NCI-H1092 treated with DMSO at 0.1 percent for 48 hours (cell line): ENCODE data around the gene RPS6KA5.
"Not testable (repeated sequence)": the region's sequence is repeated elsewhere in the genome, so short reads cannot be mapped to it uniquely, and the experiment has no call there.

Source experiments
- DNase-seq: peaks from one replicate; lab custom pipeline; 2025; lab: John Stamatoyannopoulos, UW

Gene RPS6KA5

DNA sequence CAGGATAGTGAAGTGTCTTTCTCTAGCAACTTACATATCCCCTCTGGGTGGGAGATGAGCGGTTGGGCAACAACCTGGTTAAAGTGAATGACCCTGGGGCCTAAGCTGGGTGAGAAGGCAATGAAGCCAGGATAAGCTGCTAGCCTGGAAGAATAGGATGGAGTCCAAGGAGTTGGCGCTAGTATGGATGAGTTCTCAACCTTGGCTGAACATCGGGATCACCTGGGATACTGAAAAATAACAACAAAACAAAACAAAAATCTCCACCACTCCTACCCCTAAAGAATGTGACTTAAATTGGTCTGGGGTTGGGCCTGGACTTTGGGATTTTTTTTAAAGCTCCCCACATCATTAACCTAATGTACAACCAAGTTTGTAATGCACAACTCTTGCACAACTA is 4.8 kb upstream of the RPS6KA5 start:
- DNase-seq, result no peak

- no peak for DNase-seq
Observed at GRCh38 chr14:91063119-91063518, 2.7 kb upstream of the RPS6KA5 start.

DNA sequence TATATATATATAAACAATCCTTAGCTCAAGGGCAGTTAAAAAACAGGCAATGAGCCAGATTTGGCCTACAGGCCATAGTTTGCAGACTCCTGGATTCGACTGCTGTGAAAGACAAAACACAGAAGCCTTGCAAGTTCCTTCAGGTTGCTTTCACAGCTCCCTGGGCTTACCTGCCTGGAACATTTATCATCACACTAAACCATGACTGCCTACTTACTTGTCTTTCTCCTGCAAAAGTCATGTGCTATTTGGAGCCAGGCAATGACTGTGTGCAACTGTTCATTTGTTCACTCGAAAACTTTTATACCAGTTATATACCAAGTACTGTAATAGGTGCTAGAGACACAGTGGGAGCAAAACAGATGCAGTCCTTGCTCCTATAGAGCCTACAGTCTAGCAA is 2.2 kb upstream of the RPS6KA5 start:
- DNase-seq, result no peak

DNA sequence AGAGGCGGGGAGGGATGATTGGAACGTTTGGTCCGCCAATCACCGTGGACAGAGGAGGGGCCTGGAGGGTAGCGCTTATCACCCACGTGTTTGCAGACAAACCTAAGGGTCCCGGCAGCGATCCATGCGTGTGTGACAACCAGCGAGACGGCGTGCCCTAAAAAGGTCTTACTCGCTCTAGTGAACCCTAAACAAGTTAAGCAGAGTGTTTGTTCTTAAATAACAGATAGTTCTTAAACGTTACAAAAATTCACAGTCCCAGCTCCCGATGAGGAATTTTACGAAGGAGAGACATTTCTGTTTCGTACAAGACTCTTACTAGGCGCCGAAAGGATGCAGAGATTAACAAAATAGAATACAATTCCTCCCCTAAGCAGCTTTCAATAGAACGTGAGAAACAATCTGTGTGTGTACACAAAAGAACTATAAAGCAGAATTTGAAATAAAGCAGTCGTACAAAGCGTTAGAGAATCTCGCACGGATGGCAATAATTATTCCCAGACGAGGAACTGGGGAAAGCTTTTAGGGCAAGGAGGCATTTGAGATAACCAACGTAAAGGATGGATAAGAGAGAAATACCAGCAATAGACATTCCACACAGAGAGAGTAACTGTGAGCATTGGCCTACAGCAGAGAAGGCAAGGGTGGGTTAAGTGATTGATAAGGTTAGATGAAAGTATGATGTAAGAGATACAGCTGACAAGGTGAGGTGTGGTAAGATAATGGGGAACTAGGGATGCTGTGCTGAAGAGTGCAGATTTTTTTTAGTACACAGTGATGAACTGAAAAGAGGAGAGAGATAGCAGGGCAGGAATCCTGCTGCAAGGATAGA is 831 bp upstream of the RPS6KA5 start:
- peak; percentile 28 for DNase-seq

DNA sequence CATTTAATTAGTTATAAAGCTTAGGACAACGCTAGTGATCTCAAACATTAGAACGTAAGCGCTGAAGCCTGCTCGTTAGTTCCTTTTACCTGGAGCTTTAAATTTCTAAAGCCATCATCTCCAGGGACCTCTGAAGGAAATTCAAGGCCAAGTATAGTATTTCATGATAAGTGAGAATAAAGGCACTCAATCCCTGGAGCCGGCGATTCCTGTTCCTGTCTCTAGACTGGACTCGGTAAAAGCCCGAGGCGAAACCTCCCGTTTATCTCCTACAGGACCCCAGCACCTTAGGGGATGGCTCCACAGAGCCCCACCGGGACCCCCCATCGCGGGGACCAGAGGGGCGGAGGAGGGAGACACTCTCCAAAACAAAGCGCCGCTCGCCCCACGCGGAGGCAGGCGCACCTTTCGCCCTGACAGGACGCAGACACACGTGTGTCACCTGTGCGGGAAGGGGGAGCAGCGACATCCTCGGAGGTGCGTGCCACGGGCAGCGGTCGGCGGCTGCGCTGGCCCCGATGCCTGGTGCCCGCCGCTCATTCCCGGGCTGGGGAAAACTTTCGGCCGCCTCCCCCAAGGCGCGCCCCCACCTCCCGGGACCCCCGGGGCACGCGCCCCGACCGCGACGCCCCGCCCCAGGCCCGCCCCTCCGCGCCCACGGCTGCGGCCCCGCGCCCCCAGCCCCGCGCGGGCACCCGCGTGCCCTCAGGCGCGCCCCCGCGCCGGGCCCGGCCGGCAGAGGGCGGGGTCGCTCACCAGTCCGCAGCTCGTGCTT is 678 bp downstream of the RPS6KA5 start:
- peak; percentile 37 for DNase-seq

DNA sequence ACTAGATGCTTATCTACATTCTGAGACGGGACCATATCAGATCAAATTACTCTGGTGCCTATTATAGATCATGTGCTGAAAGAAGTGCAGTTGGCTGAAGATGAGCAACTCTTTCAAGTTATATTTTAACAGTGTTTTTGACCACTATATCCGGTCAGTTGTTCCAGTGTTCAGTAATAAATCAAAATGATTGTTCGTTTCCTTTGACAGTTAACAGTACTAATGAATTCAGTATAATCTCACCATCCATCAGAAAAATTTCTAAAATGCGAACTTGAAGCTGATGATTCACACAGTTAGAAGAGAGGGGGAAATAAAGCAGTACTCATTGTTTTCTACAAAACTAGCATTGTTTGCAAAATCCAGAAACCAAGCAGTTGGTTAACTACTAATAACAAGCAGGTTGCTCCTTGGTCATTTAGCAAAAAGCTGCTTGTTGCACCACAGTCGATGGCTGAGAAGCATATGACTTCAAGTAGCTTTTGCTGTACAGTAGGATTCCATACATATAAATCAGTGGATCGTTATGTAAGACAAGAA is 2.3 kb downstream of the RPS6KA5 start:
- no peak for DNase-seq

- DNase-seq, result no peak
Observed at GRCh38 chr14:91056361-91056760, 4.1 kb downstream of the RPS6KA5 start.

GRCh38 chr14:91055016-91055415 is 5.4 kb downstream of the RPS6KA5 start:
- DNase-seq, result no peak

DNA sequence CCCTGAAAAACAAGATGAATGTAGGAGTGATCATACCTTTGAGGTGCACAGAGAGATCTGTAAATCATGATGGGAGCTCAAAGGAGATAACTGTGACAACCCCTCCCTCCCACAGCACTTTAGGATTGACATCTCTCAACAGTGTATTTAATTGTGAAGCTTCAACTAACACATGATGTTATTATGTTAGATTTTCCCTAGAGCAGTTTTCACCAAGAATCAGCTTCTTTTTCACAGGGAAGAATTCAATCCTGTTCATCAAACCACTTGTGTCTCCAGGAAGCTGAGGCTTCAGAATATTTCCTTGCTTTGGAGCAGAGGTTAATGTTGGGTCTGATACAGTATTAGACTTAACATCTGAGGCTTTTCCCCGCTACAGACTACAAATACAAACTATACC is 11.8 kb downstream of the RPS6KA5 start:
- no peak for DNase-seq

GRCh38 chr14:91048265-91048664 is 12.2 kb downstream of the RPS6KA5 start:
- DNase-seq, result no peak

DNA sequence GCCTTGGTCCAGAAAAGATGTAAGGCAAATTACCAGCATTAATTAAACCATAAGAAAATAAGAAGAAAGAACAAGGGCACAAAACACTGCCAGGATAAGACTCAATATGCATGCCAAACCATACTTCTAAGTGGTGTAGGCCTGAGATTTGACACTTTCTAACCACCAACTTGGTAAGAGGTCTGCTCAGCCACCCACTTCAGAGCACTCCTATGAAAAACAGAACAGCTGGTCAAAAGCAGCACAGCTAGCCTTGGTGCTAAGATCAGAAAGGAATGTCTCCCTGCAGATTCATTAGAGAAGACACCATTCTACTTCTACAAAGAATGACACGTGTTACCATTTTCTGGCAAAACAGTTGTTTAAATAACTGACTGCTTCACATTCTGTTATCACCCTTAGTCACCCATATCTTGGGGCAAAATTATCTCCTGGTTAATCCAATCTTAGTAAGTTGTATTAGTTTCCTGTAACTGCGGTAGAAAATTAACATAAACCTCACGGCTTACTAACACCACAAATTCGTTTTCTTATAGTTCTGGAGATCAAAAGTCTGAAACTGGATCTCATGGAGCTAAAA is 13.2 kb downstream of the RPS6KA5 start:
- DNase-seq, result no peak

DNA sequence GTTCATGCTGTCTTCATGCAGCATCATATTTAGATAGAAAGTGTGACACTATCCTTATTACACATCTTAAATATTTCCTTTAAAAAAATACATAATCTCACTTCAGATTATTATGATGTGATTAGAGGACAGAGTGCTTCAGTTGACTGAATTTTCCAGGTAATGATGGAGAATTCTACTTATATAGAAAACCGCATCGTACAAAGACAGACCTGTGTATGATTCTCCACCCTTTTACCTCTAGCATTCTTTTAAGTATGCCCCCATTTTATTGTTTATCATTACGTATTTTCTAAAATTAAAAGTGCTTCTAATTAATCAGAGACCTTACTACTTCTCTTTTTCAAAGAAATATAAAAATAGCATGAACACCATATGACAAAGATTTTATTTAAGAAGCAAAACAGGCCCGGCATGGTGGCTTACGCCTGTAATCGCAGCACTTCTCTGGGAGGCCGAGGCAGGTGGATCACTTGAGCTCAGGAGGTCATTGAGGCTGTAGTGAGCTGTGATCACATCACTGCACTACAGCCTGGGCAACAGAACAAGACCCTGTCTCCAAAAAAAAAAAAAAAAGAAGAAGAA is 13.9 kb downstream of the RPS6KA5 start:
- DNase-seq, result no peak

DNA sequence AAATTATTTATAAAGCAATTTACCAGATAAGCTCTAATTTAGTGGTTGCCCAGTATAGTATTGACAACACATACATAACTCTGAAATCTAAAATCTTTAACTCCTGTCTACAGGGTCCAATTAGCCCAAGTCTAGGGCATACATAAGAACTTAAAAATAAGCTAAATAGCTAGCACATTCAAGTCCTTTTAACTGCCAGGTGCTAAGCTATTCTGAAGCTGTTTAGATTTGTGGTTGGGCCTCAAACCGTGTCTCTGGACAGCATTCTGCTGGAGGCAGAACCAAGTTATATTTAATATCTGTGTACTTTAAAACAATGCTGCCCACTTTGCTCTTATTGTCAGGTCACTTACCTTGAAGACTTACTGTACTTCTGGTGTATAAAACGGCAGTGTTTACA is 19.0 kb downstream of the RPS6KA5 start:
- DNase-seq, result peak; percentile 22

DNA sequence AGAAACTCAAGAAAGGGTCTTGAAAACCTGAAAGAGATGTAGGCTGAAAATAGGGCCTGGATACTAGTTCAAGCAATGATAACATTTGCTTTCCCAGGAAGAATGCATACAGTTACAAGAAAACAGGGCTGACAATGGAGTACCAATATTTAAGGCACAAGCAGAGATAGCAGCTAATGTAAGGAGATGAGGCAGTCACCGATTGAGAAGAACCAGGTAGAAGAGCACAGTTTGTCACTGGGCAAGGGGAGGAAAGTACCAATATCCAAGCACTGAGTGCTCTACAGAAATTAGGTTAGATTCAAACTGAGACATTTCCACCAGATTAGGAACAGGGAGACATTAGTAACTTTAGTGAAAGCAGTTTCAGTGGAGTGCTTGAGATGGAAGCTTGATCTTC is 19.9 kb downstream of the RPS6KA5 start:
- DNase-seq, result no peak

GRCh38 chr14:91038439-91038838 is 22.0 kb downstream of the RPS6KA5 start:
- no peak for DNase-seq

GRCh38 chr14:91036741-91037469 is 23.5 kb downstream of the RPS6KA5 start:
- DNase-seq, result no peak

DNA sequence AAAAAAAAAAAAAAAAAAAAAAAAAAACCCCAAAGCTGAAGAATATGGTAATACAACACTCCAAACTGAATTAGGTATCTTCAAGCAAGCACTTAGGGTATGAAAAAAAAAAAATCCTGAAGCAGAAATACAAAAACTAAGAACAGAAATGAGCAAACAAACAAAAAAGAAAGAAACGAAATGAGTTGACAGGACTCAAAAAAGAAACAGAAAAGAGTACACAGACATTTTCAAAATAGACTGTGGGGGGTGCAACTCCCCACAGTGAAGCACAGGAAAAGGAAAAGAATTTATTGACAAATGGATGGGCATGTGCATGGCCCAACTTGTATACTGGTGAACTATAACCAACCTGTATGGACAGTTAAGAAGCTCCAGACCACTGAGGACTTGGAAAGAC is 24.6 kb downstream of the RPS6KA5 start:
- DNase-seq, result no peak

DNA sequence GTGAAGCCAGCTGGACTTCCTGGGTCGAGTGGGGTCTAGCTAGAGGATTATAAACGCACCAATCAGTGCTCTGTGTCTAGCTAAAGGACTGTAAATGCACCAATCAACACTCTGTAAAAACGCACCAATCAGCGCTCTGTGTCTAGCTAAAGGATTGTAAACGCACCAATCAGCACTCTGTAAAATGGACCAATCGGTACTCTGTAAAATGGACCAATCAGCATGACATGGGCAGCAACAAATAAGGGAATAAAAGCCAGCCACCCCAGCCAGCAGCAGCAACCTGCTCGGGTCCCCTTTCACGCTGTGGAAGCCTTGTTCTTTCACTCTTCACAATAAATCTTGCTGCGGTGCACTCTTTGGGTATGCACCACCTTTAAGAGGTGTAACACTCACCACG is 26.1 kb downstream of the RPS6KA5 start:
- DNase-seq, result not testable (repeated sequence)

DNA sequence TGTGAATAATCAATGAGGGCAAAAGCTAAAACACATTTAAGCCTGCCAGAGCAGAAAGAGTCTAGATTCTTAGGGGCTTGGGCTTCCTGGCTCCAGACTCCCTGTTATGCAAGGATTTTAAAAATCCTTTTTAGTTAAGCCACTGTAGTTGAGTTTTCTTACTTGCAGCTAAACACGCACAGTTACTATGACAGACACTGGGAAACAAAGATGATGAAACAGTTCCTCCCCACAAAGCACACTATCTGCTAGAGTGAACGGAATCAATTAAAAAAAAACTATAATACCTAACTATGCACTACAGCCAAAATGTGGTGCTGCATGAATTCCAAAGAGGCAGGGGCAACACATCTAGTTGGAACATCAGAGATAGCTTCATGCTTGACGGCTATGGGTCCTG is 28.2 kb downstream of the RPS6KA5 start:
- no peak for DNase-seq

DNA sequence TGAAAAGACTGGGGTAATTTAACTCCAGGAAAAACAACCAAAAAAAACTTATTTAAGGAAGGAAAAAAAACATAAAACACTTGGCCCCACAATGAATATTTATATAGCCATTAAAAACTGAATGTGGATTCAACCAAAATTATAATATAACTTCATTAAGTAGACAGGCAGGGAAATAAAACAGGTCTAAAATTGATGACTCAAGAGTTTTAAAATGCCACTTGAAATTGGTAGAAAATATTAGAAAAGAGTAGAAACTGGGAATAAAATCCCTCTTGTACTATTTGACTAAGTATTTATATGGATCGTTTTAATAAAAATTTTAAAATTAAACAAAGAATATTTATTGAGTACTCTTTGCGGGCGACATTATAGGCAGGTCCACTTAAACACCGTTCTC is 28.8 kb downstream of the RPS6KA5 start:
- DNase-seq, result no peak

DNA sequence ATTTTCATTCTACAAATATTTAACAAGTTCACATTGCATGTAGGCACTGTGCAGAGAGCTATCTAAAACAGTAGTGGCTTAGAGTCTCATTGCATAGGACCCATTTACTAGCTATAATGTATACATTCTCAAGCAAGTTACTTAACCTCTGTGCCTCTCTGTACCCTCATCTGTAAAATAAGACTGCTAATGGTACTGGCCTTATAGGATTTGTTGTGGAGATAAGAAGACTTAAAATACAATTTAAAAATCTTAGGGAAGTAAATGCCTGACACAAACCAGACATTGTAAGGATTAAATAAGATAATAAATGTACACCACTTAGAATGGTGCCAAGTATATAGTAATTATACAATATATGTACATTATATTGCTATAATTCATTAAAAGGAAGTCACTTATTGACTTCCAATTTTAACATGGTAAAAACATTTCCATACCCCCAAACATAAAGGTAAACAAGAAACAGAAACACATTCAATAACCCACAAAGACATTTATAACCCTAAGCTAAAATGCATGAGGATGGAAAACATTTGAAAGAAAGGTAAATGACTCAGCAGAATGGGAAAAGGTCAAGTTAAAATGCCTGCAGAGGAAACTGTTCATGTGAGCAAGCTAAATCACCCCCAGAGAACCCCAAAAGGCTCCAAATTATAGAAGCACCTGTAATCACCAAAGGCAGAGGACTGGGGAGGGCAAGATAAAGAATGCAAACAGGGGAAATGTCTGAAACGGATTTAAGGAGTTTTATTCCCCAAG is 30.8 kb downstream of the RPS6KA5 start:
- DNase-seq, result no peak
